OCI-LY7 (cell line): ENCODE data around the gene PDE2A. TPM values are rescaled to one million over a fixed set of nuclear protein-coding genes. Genes with fewer than 3 reads are reported as not detected.

Source experiments
- BruUV-seq: library from RNA; stranded (reverse); fragments of 400-500 nt; replicated peaks from 2 replicates; lab custom pipeline; 2021; lab: Mats Ljungman, UMichigan
- CTCF ChIA-PET: fragments of 300-600 bp; sonication (Branson Sonifier 250); formaldehyde crosslinking; loops from one replicate; lab custom pipeline; 2022; ENCODE audit warnings: antibody characterized with exemption; ENCODE audit not compliant: unreplicated experiment; lab: Charles Lee
- POLR2A ChIA-PET: fragments of 300-600 bp; sonication (Branson Sonifier 250); formaldehyde crosslinking; loops from one replicate; lab custom pipeline; 2022; ENCODE audit warnings: antibody characterized with exemption; lab: Charles Lee
- DNase-seq: peaks from one replicate; pipeline ENCODE4 v3.0.0-alpha.2; 2015; ENCODE audit warnings: low spot score
- H2AFZ ChIP-seq: fragments of 200-600 bp; sonication (generic), shearing (Covaris generic); 2 replicates; pipeline ENCODE4 v1.6.1; 2014; ENCODE audit warnings: mild to moderate bottlenecking, antibody characterized with exemption, low read length, moderate library complexity
- H3K27ac ChIP-seq: fragments of 200-600 bp; sonication (generic); 2 replicates; pipeline ENCODE4 v1.5.1; 2014; ENCODE audit warnings: mixed run types, low read depth, mild to moderate bottlenecking, moderate library complexity, low read length, inconsistent platforms; ENCODE audit not compliant: poor library complexity, severe bottlenecking
- H3K36me3 ChIP-seq: fragments of 200-600 bp; sonication (generic); 2 replicates; pipeline ENCODE4 v1.6.1; 2014; ENCODE audit warnings: mild to moderate bottlenecking, antibody characterized with exemption, low read length, moderate library complexity, mixed read lengths; ENCODE audit not compliant: insufficient read depth
- H3K4me1 ChIP-seq: fragments of 200-600 bp; sonication (generic); 2 replicates; pipeline ENCODE4 v1.5.1; 2014; ENCODE audit warnings: mild to moderate bottlenecking, low read length; ENCODE audit not compliant: insufficient read depth, poor library complexity, severe bottlenecking
- H3K4me2 ChIP-seq: fragments of 200-600 bp; sonication (generic); 2 replicates; pipeline ENCODE4 v1.6.1; 2014; ENCODE audit warnings: mild to moderate bottlenecking, low read length
- H3K4me3 ChIP-seq: fragments of 200-600 bp; sonication (generic); 2 replicates; pipeline ENCODE4 v1.5.1; 2014; ENCODE audit warnings: mild to moderate bottlenecking, low read depth, low read length; ENCODE audit not compliant: poor library complexity, severe bottlenecking
- H3K79me2 ChIP-seq: fragments of 200-600 bp; sonication (generic); 2 replicates; pipeline ENCODE4 v1.6.1; 2016; ENCODE audit warnings: low read depth, mild to moderate bottlenecking, low read length, moderate library complexity, mixed read lengths; ENCODE audit not compliant: insufficient read depth
- H3K9me2 ChIP-seq: fragments of 200-600 bp; sonication (generic); 2 replicates; pipeline ENCODE4 v1.6.1; 2016; ENCODE audit warnings: mild to moderate bottlenecking, low read length, mixed read lengths; ENCODE audit not compliant: insufficient read depth
- H3K9me3 ChIP-seq: fragments of 200-600 bp; sonication (generic); 2 replicates; pipeline ENCODE4 v1.6.1; 2014; ENCODE audit warnings: mild to moderate bottlenecking, mixed run types, low read length, mixed read lengths
- H4K20me1 ChIP-seq: fragments of 200-600 bp; sonication (generic); 2 replicates; pipeline ENCODE4 v1.6.1; 2014; ENCODE audit warnings: mild to moderate bottlenecking, antibody characterized with exemption, low read length, moderate library complexity, mixed read lengths; ENCODE audit not compliant: insufficient read depth
- EZH2phosphoT487 ChIP-seq: fragments of 200-600 bp; sonication (generic); IDR thresholded peaks from 2 replicates; pipeline ENCODE4 v1.6.1; 2018; ENCODE audit warnings: low read depth, borderline replicate concordance, mild to moderate bottlenecking, mixed run types, antibody characterized with exemption, low read length, moderate library complexity, mixed read lengths
- intact Hi-C: fragments of 100-400 bp; cut with micrococcal nuclease; formaldehyde crosslinking; loops from one replicate; pipeline ENCODE4 v1.10.0; 2022; ENCODE audit not compliant: unreplicated experiment
- total RNA-seq, 2 experiments: library from RNA; depleted of rRNA in 1 of 2; stranded (reverse); fragments of >200 nt in 1 of 2; shearing (Covaris generic) in 1 of 2; gene quantifications; 2 replicates each; pipeline ENCODE4 v1.2.3, GENCODE V29; 2014 to 2022
- TF ChIP-seq, protein P1 (sequence below): fragments of 200-600 bp; sonication (generic); conservative IDR thresholded peaks from 2 replicates; pipeline ENCODE4 v1.5.1; 2014; ENCODE audit warnings: mild to moderate bottlenecking, antibody characterized with exemption, low read length, moderate library complexity, mixed read lengths

Gene PDE2A
- total RNA-seq, 2 experiments from 2014 or later = 0.68 TPM; not detected in 1

DNA sequence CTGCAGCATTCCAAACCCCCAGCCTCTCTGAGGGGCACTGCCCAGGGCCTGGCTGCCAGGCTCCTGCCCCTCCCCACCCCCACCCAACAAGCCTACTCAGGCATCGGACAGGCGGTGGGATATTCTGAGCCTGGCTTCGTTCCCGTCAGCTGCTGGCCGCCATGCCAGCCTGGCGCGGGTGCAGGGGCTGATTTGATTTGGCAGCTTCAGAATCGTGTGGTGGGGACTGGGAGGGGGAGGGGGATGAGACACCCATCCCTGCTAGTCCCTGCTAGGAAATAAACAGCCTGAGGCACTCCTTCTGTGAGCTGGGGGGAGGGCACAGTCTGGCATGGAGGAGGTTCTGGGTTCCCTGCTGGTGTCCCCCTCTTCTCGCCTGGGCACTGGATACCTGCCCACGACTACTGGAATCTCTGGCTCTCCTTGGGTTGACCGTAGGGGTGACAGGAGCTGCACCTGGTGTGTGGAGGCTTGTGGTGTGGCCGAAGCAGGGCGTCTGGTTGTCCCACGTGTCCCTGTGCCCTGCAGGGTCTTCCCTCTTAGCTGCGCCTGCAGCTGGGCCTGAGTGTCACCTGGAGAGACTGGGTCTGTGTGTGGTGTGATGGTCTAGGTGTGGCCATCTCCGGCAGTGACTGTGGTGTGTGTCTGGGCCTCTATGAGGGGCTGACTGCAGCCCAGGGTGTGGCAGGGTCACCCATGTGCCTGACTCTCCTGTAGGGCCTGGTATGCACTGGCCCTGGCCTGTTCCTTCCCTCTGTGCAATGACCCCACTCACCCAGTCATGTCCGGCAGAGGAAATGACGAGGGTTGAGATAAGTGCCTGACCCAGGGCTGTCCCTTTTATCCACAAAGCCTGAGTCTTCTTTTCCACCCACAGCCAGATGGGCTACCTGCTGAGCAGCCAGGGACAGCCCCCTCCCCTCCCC, 42.2 kb downstream of the PDE2A start:
- DNase-seq = no peak
- H3K9me3 ChIP-seq = no peaks in the 10 kb centered on the region
- H3K4me1 ChIP-seq = peaks cover 5% of the 10 kb centered on the region
- no peaks in the 10 kb centered on the region for H4K20me1 ChIP-seq
- intact Hi-C loops = no loop called here
- H3K79me2 ChIP-seq = no peaks in the 10 kb centered on the region
- no peaks in the 10 kb centered on the region for H3K36me3 ChIP-seq
- TF ChIP-seq EZH2phosphoT487 = no peak
- TF ChIP-seq, protein P1, sequence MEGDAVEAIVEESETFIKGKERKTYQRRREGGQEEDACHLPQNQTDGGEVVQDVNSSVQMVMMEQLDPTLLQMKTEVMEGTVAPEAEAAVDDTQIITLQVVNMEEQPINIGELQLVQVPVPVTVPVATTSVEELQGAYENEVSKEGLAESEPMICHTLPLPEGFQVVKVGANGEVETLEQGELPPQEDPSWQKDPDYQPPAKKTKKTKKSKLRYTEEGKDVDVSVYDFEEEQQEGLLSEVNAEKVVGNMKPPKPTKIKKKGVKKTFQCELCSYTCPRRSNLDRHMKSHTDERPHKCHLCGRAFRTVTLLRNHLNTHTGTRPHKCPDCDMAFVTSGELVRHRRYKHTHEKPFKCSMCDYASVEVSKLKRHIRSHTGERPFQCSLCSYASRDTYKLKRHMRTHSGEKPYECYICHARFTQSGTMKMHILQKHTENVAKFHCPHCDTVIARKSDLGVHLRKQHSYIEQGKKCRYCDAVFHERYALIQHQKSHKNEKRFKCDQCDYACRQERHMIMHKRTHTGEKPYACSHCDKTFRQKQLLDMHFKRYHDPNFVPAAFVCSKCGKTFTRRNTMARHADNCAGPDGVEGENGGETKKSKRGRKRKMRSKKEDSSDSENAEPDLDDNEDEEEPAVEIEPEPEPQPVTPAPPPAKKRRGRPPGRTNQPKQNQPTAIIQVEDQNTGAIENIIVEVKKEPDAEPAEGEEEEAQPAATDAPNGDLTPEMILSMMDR = no peak
- H3K4me3 ChIP-seq = no peak overlapping the region
- H3K9me2 ChIP-seq = no peaks in the 10 kb centered on the region
- CTCF ChIA-PET = no interaction called here
- H3K4me2 ChIP-seq = no peak overlapping the region
- no peak overlapping the region for H3K27ac ChIP-seq
- BruUV-seq = no TSS peak
- POLR2A ChIA-PET = no interaction called here
- H2AFZ ChIP-seq = no peak overlapping the region

DNA sequence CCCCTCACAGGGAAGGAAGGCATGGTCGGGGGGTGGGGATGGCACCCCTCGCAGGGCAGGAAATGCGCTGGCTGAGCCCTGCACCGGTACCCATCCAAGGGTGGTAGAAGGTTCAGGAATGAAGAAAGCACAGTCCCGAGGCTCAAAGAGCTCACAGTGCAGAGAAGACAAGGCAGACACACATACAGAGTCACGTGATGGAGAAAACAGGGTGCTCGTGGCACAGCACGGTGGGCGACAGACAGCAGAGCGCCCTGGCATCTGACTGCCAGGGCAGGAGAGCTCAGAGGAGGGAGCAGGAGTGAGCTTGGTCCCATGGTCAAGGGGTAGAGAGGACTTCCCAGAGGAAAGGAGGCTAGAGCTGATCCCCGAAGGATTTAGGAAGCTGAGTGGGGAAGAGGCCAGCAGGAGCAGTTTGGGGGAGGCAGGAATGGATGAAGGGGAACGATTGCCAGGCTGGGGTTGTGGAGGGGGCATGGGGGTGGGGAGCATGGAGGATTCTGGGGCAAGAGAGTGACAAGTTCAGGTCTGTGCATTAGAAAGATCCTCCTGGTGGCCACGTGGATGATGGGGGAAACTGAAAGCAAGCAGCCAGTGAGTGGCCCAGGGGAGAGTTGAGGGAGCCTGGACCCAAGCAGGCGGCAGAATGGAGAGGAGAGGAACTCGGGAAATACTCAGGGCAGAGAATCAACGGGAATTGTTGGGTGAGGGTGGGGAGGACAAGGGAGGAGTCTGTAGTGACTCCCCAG, 43.9 kb downstream of the PDE2A start:
- no peak for DNase-seq
- H3K4me3 ChIP-seq = no peak overlapping the region
- ChIA-PET CTCF (no interaction called here), POLR2A (interaction anchor here (0.6 kb wide), 1 partner anchor 18 kb away, joined by 4 read pairs; no protein-coding TSS in a partner anchor)
- H3K36me3 ChIP-seq = no peaks in the 10 kb centered on the region
- intact Hi-C loops = no loop called here
- H2AFZ ChIP-seq = no peak overlapping the region
- no peaks in the 10 kb centered on the region for H3K79me2 ChIP-seq
- no peaks in the 10 kb centered on the region for H3K9me3 ChIP-seq
- TF ChIP-seq EZH2phosphoT487 = no peak
- TF ChIP-seq, protein P1 = no peak
- no peak overlapping the region for H3K27ac ChIP-seq
- no peaks in the 10 kb centered on the region for H3K9me2 ChIP-seq
- H3K4me1 ChIP-seq = no peaks in the 10 kb centered on the region
- H4K20me1 ChIP-seq = no peaks in the 10 kb centered on the region
- H3K4me2 ChIP-seq = no peak overlapping the region
- no TSS peak for BruUV-seq
